ENCODE measurements around the gene DLGAP4. TPM values are rescaled to one million over a fixed set of nuclear protein-coding genes. Genes with fewer than 3 reads are reported as not detected.
"Not testable (repeated sequence)": the region's sequence is repeated elsewhere in the genome, so short reads cannot be mapped to it uniquely, and the experiment has no call there.

The DLGAP4 gene
- total RNA-seq, 4 donors from 2014 or later: 18.8 to 46.7 (median 45.0) TPM

DNA sequence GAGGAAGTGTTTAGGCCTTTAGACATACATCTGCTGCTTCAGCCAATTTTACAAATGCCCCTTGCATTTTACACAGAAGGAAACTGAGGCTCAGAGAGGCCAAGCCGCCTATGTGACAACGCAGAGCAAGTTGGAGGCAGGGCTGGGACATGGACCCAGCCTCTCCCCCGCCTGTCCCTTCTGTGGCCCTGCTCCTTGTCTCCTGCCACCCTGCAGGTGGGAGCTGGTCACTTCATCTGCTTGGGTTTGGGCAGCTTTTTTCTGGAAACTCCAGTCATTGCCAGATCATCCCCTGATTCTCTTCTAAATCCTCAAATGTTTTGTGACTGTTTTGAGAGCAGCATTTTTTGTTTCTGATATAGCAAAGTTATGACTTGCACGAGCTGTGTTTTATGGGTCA, 68.9 kb downstream of the DLGAP4 start:
- no peak for ATAC-seq
- no peak for TF ChIP-seq POLR2A (IDR thresholded peaks at IDR 0.05)
- TF ChIP-seq, protein P1, sequence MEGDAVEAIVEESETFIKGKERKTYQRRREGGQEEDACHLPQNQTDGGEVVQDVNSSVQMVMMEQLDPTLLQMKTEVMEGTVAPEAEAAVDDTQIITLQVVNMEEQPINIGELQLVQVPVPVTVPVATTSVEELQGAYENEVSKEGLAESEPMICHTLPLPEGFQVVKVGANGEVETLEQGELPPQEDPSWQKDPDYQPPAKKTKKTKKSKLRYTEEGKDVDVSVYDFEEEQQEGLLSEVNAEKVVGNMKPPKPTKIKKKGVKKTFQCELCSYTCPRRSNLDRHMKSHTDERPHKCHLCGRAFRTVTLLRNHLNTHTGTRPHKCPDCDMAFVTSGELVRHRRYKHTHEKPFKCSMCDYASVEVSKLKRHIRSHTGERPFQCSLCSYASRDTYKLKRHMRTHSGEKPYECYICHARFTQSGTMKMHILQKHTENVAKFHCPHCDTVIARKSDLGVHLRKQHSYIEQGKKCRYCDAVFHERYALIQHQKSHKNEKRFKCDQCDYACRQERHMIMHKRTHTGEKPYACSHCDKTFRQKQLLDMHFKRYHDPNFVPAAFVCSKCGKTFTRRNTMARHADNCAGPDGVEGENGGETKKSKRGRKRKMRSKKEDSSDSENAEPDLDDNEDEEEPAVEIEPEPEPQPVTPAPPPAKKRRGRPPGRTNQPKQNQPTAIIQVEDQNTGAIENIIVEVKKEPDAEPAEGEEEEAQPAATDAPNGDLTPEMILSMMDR (IDR thresholded peaks at IDR 0.05 in 4 of 5, conservative IDR thresholded peaks at IDR 0.05 in 1 of 5): no peak
- H3K36me3 ChIP-seq: no peaks in the 10 kb centered on the region

DNA sequence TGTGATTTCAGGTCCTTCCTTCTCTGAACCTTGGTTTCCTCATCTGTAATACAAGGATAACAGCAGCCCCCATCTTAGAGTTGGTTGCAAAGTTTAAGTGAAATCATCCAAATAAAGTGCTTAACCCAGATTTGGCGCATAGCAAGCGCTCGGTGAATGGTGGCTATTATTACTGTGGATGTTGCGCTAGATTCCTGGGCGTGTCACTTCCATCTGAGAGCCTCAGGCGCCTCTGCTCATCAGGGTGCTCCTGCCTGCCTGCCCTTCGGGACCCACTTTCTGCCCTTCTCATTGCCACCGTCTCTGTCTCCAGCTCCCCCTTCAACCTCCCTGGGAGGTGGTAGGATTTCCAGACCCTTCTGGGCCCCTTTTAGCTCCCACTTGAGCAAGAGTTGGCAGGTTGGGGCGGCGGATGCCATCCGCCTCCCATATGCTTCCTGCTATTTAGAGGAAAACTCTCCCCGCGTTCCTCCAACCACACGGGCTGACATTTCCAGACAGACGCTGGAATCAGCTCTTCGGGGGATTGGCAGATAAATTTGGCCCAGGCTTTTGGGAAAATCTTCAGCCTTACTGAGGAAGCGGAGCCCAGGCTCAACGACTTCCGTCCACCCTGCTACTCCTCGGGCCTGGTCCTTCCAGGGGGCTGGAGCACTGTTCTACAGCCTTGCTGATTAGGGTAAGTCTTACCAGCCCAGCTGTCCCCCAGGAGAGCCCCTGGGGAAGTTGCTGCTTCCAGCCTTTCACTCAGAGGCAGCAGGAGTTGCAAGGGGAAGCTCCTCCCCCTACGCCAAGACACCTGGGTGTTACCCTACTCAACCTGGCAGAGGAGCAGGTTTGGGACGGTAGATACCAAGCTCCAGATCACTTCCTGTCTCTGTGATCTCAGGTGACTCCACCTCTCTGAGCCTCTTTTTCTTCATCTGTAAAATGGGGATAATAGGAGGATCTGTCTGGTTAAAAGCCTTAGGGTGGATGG, 71.5 kb downstream of the DLGAP4 start:
- no peak for TF ChIP-seq POLR2A (IDR thresholded peaks at IDR 0.05)
- TF ChIP-seq, protein P1 (IDR thresholded peaks at IDR 0.05 in 4 of 5, conservative IDR thresholded peaks at IDR 0.05 in 1 of 5): no peak
- H3K4me1 ChIP-seq: no peaks in the 10 kb centered on the region
- ATAC-seq (no peak), DNase-seq (no peak)
- H3K36me3 ChIP-seq: no peaks in the 10 kb centered on the region
- intact Hi-C loops (cut with DNase I; ENCODE audit: low total_unique reads) (no loop called here), in situ Hi-C loops (cut with MboI; ENCODE audit: low sequenced_read_pairs in 4 of 4) (no loop called here)
- no peaks in the 10 kb centered on the region for H3K9me3 ChIP-seq
- H3K4me3 ChIP-seq: no peak overlapping the region
- peaks cover 2 to 6% (median 5%) of the 10 kb centered on the region in 3 donors for H3K27me3 ChIP-seq
- H3K27ac ChIP-seq: no peak overlapping the region

More for the DNA sequence above, 68.9 kb downstream of the DLGAP4 start:
- Histone ChIP-seq H3K27ac (no peak overlapping the region), H3K4me1 (no peaks in the 10 kb centered on the region), H3K27me3 (peaks cover 0 to 9% (median 5%) of the 10 kb centered on the region in 3 donors), H3K9me3 (no peaks in the 10 kb centered on the region), H3K4me3 (no peak overlapping the region)
- DNase-seq: no peak
- intact Hi-C loops (cut with DNase I; ENCODE audit: low total_unique reads) (no loop called here), in situ Hi-C loops (cut with MboI; ENCODE audit: low sequenced_read_pairs in 4 of 4) (no loop called here)

DNA sequence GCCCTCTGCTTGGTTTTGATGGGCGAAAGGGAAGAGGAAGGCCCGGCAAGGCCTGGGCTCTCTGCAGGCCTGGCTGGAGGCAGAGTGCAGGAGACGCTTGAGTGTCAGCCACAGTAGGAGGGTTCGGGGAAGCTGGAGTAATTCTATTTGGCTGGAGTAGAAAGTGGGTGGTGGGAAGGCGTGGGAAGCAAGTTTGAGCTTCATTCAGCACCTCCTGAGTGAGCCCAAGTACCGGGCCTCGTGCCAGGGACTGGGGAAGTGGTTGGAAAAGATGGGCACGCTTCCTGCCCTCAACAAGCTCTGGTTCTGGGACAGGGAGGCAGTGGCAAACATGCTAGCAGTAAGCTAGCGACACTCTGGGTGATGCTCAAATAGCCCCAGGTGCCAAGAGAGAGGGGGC, 72.5 kb downstream of the DLGAP4 start:
- intact Hi-C loops (cut with DNase I; ENCODE audit: low total_unique reads): no loop called here
- ATAC-seq: no peak
- peaks cover 2 to 6% (median 5%) of the 10 kb centered on the region in 3 donors for H3K27me3 ChIP-seq

DNA sequence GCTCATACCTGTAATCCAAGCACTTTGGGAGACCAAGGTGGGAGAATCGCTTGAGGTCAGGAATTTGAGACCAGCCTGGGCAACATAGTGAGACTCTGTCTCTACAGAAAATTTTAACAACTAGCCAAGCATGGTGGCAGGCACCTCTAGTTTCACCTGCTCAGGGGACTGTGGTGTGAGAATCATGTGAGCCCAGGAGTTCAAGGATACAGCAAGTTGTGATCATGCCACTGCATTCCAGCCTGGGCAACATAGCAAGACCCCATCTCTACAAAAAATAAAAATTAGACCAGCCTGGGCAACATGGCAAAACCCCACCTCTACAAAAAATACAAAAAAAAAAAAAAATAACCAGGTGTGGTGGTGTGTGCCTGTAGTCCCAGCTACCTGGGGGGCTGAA, 73.8 kb downstream of the DLGAP4 start:
- H3K27ac ChIP-seq; H3K4me3 ChIP-seq; ATAC-seq; H3K9me3 ChIP-seq; intact Hi-C loops (cut with DNase I; ENCODE audit: low total_unique reads); H3K4me1 ChIP-seq; H3K27me3 ChIP-seq; H3K36me3 ChIP-seq; in situ Hi-C loops (cut with MboI; ENCODE audit: low sequenced_read_pairs in 4 of 4); DNase-seq: not testable (repeated sequence)

More for the DNA sequence above, 72.5 kb downstream of the DLGAP4 start:
- Histone ChIP-seq H3K4me3 (no peak overlapping the region), H3K4me1 (no peaks in the 10 kb centered on the region), H3K36me3 (no peaks in the 10 kb centered on the region), H3K27ac (no peak overlapping the region), H3K9me3 (no peaks in the 10 kb centered on the region)
- no peak for DNase-seq
- no peak for TF ChIP-seq POLR2A (IDR thresholded peaks at IDR 0.05)
- TF ChIP-seq, protein P1 (IDR thresholded peaks at IDR 0.05 in 4 of 5, conservative IDR thresholded peaks at IDR 0.05 in 1 of 5): no peak
- in situ Hi-C loops (cut with MboI; ENCODE audit: low sequenced_read_pairs in 4 of 4): no loop called here

DNA sequence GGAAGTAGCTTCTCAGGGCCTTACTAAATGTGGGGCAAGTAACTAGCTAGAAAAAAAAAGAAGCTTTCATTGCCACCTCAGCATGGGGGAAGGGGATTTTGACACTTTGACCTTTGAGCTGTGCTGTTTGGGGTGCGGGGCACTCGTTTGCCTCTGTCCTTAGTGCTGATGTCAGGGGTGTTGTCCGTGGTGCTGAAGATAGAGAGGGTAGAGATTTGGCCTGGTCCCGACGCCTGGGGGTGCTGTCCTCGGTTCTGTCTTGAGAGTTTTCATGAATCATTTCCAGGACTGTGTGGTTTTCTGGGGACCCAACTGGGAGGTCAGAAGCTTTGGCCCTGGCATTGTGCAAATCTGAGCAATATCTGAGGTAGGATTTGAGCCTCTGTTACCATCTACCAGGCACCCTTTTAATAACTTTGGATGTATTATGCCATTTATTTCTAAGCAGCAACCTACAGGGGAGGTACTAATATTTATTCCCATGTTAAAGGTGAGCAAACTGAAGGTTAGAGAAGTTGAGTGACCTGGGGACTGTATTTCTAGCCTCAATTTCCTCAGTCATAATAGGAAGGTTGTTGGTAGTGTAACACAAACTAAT, 78.0 kb downstream of the DLGAP4 start:
- ATAC-seq (no peak), DNase-seq (no peak)
- no peaks in the 10 kb centered on the region for H3K36me3 ChIP-seq
- in situ Hi-C loops (cut with MboI; ENCODE audit: low sequenced_read_pairs in 4 of 4): no loop called here
- TF ChIP-seq, protein P1 (IDR thresholded peaks at IDR 0.05 in 4 of 5, conservative IDR thresholded peaks at IDR 0.05 in 1 of 5): no peak
- no peak for TF ChIP-seq POLR2A (IDR thresholded peaks at IDR 0.05)
- no peak overlapping the region for H3K27ac ChIP-seq
- no peaks in the 10 kb centered on the region for H3K4me1 ChIP-seq
- H3K4me3 ChIP-seq: no peak overlapping the region
- intact Hi-C loops (cut with DNase I; ENCODE audit: low total_unique reads): no loop called here
- peaks cover 0 to 8% (median 0%) of the 10 kb centered on the region in 3 donors for H3K27me3 ChIP-seq
- H3K9me3 ChIP-seq: no peaks in the 10 kb centered on the region

Measured in gastrocnemius medialis (tissue), 4 donors.